ENCODE data around the gene ZNHIT6.

The ZNHIT6 gene

GRCh38 chr1:85602571-85602970, 105.7 kb downstream of the ZNHIT6 start:
- Histone ChIP-seq H3K27me3 (ENCODE audit: low read length) (no peaks in the 10 kb centered on the region), H3K9ac (ENCODE audit: low read length) (no peak overlapping the region), H3K4me3 (ENCODE audit: insufficient read depth, low read length, poor library complexity, severe bottlenecking) (no peak overlapping the region), H3K4me2 (ENCODE audit: low read depth, low read length, poor library complexity, severe bottlenecking) (no peak overlapping the region), H4K20me1 (ENCODE audit: low read depth, low read length) (no peaks in the 10 kb centered on the region), H3K27ac (ENCODE audit: low read depth, low read length) (no peak overlapping the region), H3K79me2 (ENCODE audit: insufficient read depth, low read length) (no peaks in the 10 kb centered on the region), H3K9me2 (replicated peaks; ENCODE audit: insufficient read depth, low read length) (no peaks in the 10 kb centered on the region), H2AFZ (ENCODE audit: low read depth, low read length, severe bottlenecking) (no peak overlapping the region), H3F3A (ENCODE audit: insufficient read depth) (no peaks in the 10 kb centered on the region), H3K9me3 (ENCODE audit: insufficient read depth, low read length) (no peaks in the 10 kb centered on the region), H3K36me3 (ENCODE audit: low read length) (no peaks in the 10 kb centered on the region)
- TF ChIP-seq EZH2phosphoT487 (conservative IDR thresholded peaks at IDR 0.05; ENCODE audit: low read length): no peak
- no peak for TF ChIP-seq CTCF (IDR thresholded peaks at IDR 0.05; ENCODE audit: insufficient read depth, low read length, poor library complexity, severe bottlenecking)

GRCh38 chr1:85601901-85602300, 106.3 kb downstream of the ZNHIT6 start:
- H2AFZ ChIP-seq (ENCODE audit: low read depth, low read length, severe bottlenecking): no peak overlapping the region
- H3K27me3 ChIP-seq (ENCODE audit: low read length): no peaks in the 10 kb centered on the region
- H3K9me3 ChIP-seq (ENCODE audit: insufficient read depth, low read length): no peaks in the 10 kb centered on the region
- H3K79me2 ChIP-seq (ENCODE audit: insufficient read depth, low read length): no peaks in the 10 kb centered on the region
- H3K27ac ChIP-seq (ENCODE audit: low read depth, low read length): no peak overlapping the region
- TF ChIP-seq EZH2phosphoT487 (conservative IDR thresholded peaks at IDR 0.05; ENCODE audit: low read length): no peak
- no peak for TF ChIP-seq CTCF (IDR thresholded peaks at IDR 0.05; ENCODE audit: insufficient read depth, low read length, poor library complexity, severe bottlenecking)
- H4K20me1 ChIP-seq (ENCODE audit: low read depth, low read length): no peaks in the 10 kb centered on the region
- H3K36me3 ChIP-seq (ENCODE audit: low read length): no peaks in the 10 kb centered on the region
- no peaks in the 10 kb centered on the region for H3F3A ChIP-seq (ENCODE audit: insufficient read depth)
- H3K4me3 ChIP-seq (ENCODE audit: insufficient read depth, low read length, poor library complexity, severe bottlenecking): no peak overlapping the region
- no peak overlapping the region for H3K9ac ChIP-seq (ENCODE audit: low read length)
- H3K9me2 ChIP-seq (replicated peaks; ENCODE audit: insufficient read depth, low read length): no peaks in the 10 kb centered on the region
- H3K4me2 ChIP-seq (ENCODE audit: low read depth, low read length, poor library complexity, severe bottlenecking): no peak overlapping the region

GRCh38 chr1:85599681-85600080, 108.6 kb downstream of the ZNHIT6 start:
- Histone ChIP-seq H3K9ac (ENCODE audit: low read length) (no peak overlapping the region), H3K4me2 (ENCODE audit: low read depth, low read length, poor library complexity, severe bottlenecking) (no peak overlapping the region), H3K9me3 (ENCODE audit: insufficient read depth, low read length) (no peaks in the 10 kb centered on the region), H3F3A (ENCODE audit: insufficient read depth) (no peaks in the 10 kb centered on the region), H3K27ac (ENCODE audit: low read depth, low read length) (no peak overlapping the region), H2AFZ (ENCODE audit: low read depth, low read length, severe bottlenecking) (no peak overlapping the region), H4K20me1 (ENCODE audit: low read depth, low read length) (no peaks in the 10 kb centered on the region), H3K4me3 (ENCODE audit: insufficient read depth, low read length, poor library complexity, severe bottlenecking) (no peak overlapping the region), H3K79me2 (ENCODE audit: insufficient read depth, low read length) (no peaks in the 10 kb centered on the region), H3K9me2 (replicated peaks; ENCODE audit: insufficient read depth, low read length) (no peaks in the 10 kb centered on the region), H3K36me3 (ENCODE audit: low read length) (no peaks in the 10 kb centered on the region), H3K27me3 (ENCODE audit: low read length) (no peaks in the 10 kb centered on the region)
- TF ChIP-seq CTCF (IDR thresholded peaks at IDR 0.05; ENCODE audit: insufficient read depth, low read length, poor library complexity, severe bottlenecking) (no peak), EZH2phosphoT487 (conservative IDR thresholded peaks at IDR 0.05; ENCODE audit: low read length) (no peak)
